Mucosa of stomach (tissue), 1 donor: ENCODE measurements around the gene PRDM7.
"Not testable (repeated sequence)": the region's sequence is repeated elsewhere in the genome, so short reads cannot be mapped to it uniquely, and the experiment has no call there.

Source experiments
- H3K27me3 ChIP-seq: one replicate; pipeline ENCODE4 v1.7.0; 2013; ENCODE audit warnings: mild to moderate bottlenecking, low read length; ENCODE audit not compliant: control insufficient read depth, insufficient read depth
- H3K36me3 ChIP-seq: one replicate; pipeline ENCODE4 v1.7.0; 2013; ENCODE audit warnings: low read length; ENCODE audit not compliant: control insufficient read depth, insufficient read depth
- H3K4me1 ChIP-seq: one replicate; pipeline ENCODE4 v1.7.0; 2013; ENCODE audit warnings: mild to moderate bottlenecking, low read length; ENCODE audit not compliant: control insufficient read depth, insufficient read depth
- H3K4me3 ChIP-seq: one replicate; pipeline ENCODE4 v1.7.0; 2013; ENCODE audit warnings: low read length
- H3K9ac ChIP-seq: one replicate; pipeline ENCODE4 v1.7.0; 2013; ENCODE audit warnings: mild to moderate bottlenecking, low read length, moderate library complexity
- H3K9me3 ChIP-seq: one replicate; pipeline ENCODE4 v1.7.0; 2013; ENCODE audit warnings: mild to moderate bottlenecking, low read length, moderate library complexity; ENCODE audit not compliant: control insufficient read depth
- donor health status: Pancreatic carcinoma.

Gene PRDM7

GRCh38 chr16:90016339-90016950, 60.7 kb downstream of the PRDM7 start:
- Histone ChIP-seq H3K36me3 (no peaks in the 10 kb centered on the region), H3K9me3 (no peaks in the 10 kb centered on the region), H3K27me3 (no peaks in the 10 kb centered on the region), H3K4me3 (no peak overlapping the region), H3K4me1 (no peaks in the 10 kb centered on the region), H3K9ac (no peak overlapping the region)

- Histone ChIP-seq H3K4me1 (no peaks in the 10 kb centered on the region), H3K27me3 (no peaks in the 10 kb centered on the region), H3K9ac (no peak overlapping the region), H3K36me3 (no peaks in the 10 kb centered on the region), H3K4me3 (no peak overlapping the region), H3K9me3 (no peaks in the 10 kb centered on the region)
Observed at GRCh38 chr16:90015586-90016338, 61.4 kb downstream of the PRDM7 start.

- Histone ChIP-seq H3K4me1 (no peaks in the 10 kb centered on the region), H3K9ac (no peak overlapping the region), H3K9me3 (no peaks in the 10 kb centered on the region), H3K27me3 (no peaks in the 10 kb centered on the region), H3K4me3 (no peak overlapping the region), H3K36me3 (no peaks in the 10 kb centered on the region)
Observed at GRCh38 chr16:90012991-90013745, 64.0 kb downstream of the PRDM7 start.

- Histone ChIP-seq H3K9me3 (no peaks in the 10 kb centered on the region), H3K4me3 (no peak overlapping the region), H3K27me3 (no peaks in the 10 kb centered on the region), H3K36me3 (no peaks in the 10 kb centered on the region), H3K4me1 (no peaks in the 10 kb centered on the region), H3K9ac (no peak overlapping the region)
Observed at GRCh38 chr16:90011908-90012501, 65.1 kb downstream of the PRDM7 start.

- H3K9ac ChIP-seq: no peak overlapping the region
- no peaks in the 10 kb centered on the region for H3K4me1 ChIP-seq
- no peak overlapping the region for H3K4me3 ChIP-seq
- no peaks in the 10 kb centered on the region for H3K9me3 ChIP-seq
- no peaks in the 10 kb centered on the region for H3K36me3 ChIP-seq
- H3K27me3 ChIP-seq: no peaks in the 10 kb centered on the region
Observed at GRCh38 chr16:90011508-90011819, 65.7 kb downstream of the PRDM7 start.

GRCh38 chr16:90010676-90011507, 66.2 kb downstream of the PRDM7 start:
- Histone ChIP-seq H3K4me3 (no peak overlapping the region), H3K9ac (no peak overlapping the region), H3K4me1 (no peaks in the 10 kb centered on the region), H3K9me3 (no peaks in the 10 kb centered on the region), H3K27me3 (no peaks in the 10 kb centered on the region), H3K36me3 (no peaks in the 10 kb centered on the region)

- no peak overlapping the region for H3K9ac ChIP-seq
- no peaks in the 10 kb centered on the region for H3K36me3 ChIP-seq
- no peaks in the 10 kb centered on the region for H3K4me1 ChIP-seq
- no peaks in the 10 kb centered on the region for H3K9me3 ChIP-seq
- no peaks in the 10 kb centered on the region for H3K27me3 ChIP-seq
- no peak overlapping the region for H3K4me3 ChIP-seq
Observed at GRCh38 chr16:90009172-90009899, 67.8 kb downstream of the PRDM7 start.

GRCh38 chr16:90008708-90009145, 68.4 kb downstream of the PRDM7 start:
- Histone ChIP-seq H3K9ac (no peak overlapping the region), H3K4me1 (no peaks in the 10 kb centered on the region), H3K36me3 (no peaks in the 10 kb centered on the region), H3K9me3 (no peaks in the 10 kb centered on the region), H3K27me3 (no peaks in the 10 kb centered on the region), H3K4me3 (no peak overlapping the region)

- H3K27me3 ChIP-seq, H3K9me3 ChIP-seq, H3K4me3 ChIP-seq, H3K9ac ChIP-seq, H3K36me3 ChIP-seq, H3K4me1 ChIP-seq: not testable (repeated sequence)
Observed at GRCh38 chr16:90007635-90008234, 69.4 kb downstream of the PRDM7 start.

GRCh38 chr16:90007015-90007414, 70.1 kb downstream of the PRDM7 start:
- Histone ChIP-seq H3K4me1 (no peaks in the 10 kb centered on the region), H3K9ac (no peak overlapping the region), H3K27me3 (no peaks in the 10 kb centered on the region), H3K36me3 (no peaks in the 10 kb centered on the region), H3K4me3 (no peak overlapping the region), H3K9me3 (no peaks in the 10 kb centered on the region)
